Astrocyte (in vitro differentiated cells and primary cell): ENCODE data around the gene GOLGA6A. TPM values are rescaled to one million over a fixed set of nuclear protein-coding genes. Genes with fewer than 3 reads are reported as not detected.

Source experiments
- DNase-seq: peaks from one replicate; pipeline ENCODE4 v3.0.0-alpha.2; 2010; ENCODE audit warnings: low read depth
- FAIRE-seq: peaks from 2 replicates; lab custom pipeline; 2011; peaks lifted over from hg19 to GRCh38; lab: Jason Lieb, UNC
- H2AFZ ChIP-seq: 2 replicates; pipeline ENCODE4 v1.6.0; 2012; ENCODE audit warnings: low read depth, low read length, inconsistent platforms
- H3K27ac ChIP-seq: 2 replicates; pipeline ENCODE4 v1.5.1; 2011; ENCODE audit warnings: low read depth, low read length, inconsistent platforms
- H3K27me3 ChIP-seq: 2 replicates; pipeline ENCODE4 v1.6.0; 2011; ENCODE audit warnings: low read length, inconsistent platforms; ENCODE audit not compliant: insufficient read depth
- H3K36me3 ChIP-seq: 2 replicates; pipeline ENCODE4 v1.5.1; 2011; ENCODE audit warnings: low read length, inconsistent platforms; ENCODE audit not compliant: insufficient read depth
- H3K4me1 ChIP-seq: 2 replicates; pipeline ENCODE4 v1.5.1; 2011; ENCODE audit warnings: low read length, inconsistent platforms; ENCODE audit not compliant: insufficient read depth
- H3K4me2 ChIP-seq: 2 replicates; pipeline ENCODE4 v1.6.0; 2012; ENCODE audit warnings: low read length, inconsistent platforms
- H3K4me3 ChIP-seq: 2 replicates; pipeline ENCODE4 v1.5.1; 2011; ENCODE audit warnings: low read depth, mild to moderate bottlenecking, low read length, inconsistent platforms; ENCODE audit not compliant: insufficient read depth
- H3K79me2 ChIP-seq: 2 replicates; pipeline ENCODE4 v1.6.0; 2012; ENCODE audit warnings: mild to moderate bottlenecking, low read length, inconsistent platforms; ENCODE audit not compliant: insufficient read depth
- H3K9ac ChIP-seq: 2 replicates; pipeline ENCODE4 v1.6.0; 2012; ENCODE audit warnings: mild to moderate bottlenecking, low read length, inconsistent platforms
- H3K9me3 ChIP-seq: 2 replicates; pipeline ENCODE4 v1.5.1; 2012; ENCODE audit warnings: low read depth, mild to moderate bottlenecking, low read length, inconsistent platforms; ENCODE audit not compliant: insufficient read depth
- H4K20me1 ChIP-seq: 2 replicates; pipeline ENCODE4 v1.6.0; 2012; ENCODE audit warnings: low read length, inconsistent platforms; ENCODE audit not compliant: insufficient read depth
- H3K27ac Mint-ChIP-seq: one replicate; pipeline ENCODE4 v1.8.0; 2021; ENCODE audit warnings: mild to moderate bottlenecking, mixed read lengths; ENCODE audit not compliant: unreplicated experiment
- H3K27me3 Mint-ChIP-seq: one replicate; pipeline ENCODE4 v1.8.0; 2021; ENCODE audit warnings: low read depth, mixed read lengths; ENCODE audit not compliant: unreplicated experiment
- H3K36me3 Mint-ChIP-seq: one replicate; pipeline ENCODE4 v1.8.0; 2021; ENCODE audit warnings: low read depth, mixed read lengths; ENCODE audit not compliant: unreplicated experiment
- H3K4me1 Mint-ChIP-seq: one replicate; pipeline ENCODE4 v1.8.0; 2021; ENCODE audit warnings: low read depth, mixed read lengths; ENCODE audit not compliant: unreplicated experiment
- H3K4me3 Mint-ChIP-seq: one replicate; pipeline ENCODE4 v1.8.0; 2021; ENCODE audit warnings: mild to moderate bottlenecking, moderate library complexity, mixed read lengths; ENCODE audit not compliant: unreplicated experiment
- H3K9me3 Mint-ChIP-seq: one replicate; pipeline ENCODE4 v1.8.0; 2021; ENCODE audit warnings: mild to moderate bottlenecking, mixed read lengths; ENCODE audit not compliant: unreplicated experiment
- EZH2 ChIP-seq: IDR thresholded peaks from 2 replicates; pipeline ENCODE4 v1.6.1; 2012; ENCODE audit warnings: mild to moderate bottlenecking, low read length, inconsistent platforms; ENCODE audit not compliant: insufficient read depth
- total RNA-seq: library from RNA; stranded (reverse); gene quantifications from 2 replicates; pipeline ENCODE4 v1.2.1, GENCODE V29; 2021
- TF ChIP-seq, protein P1 (sequence below): IDR thresholded peaks from 2 replicates; pipeline ENCODE4 v1.5.1; 2011; ENCODE audit warnings: low read depth, mild to moderate bottlenecking, inconsistent platforms, low read length, moderate library complexity; ENCODE audit not compliant: insufficient read depth

GOLGA6A gene
- total RNA-seq, 1 donor from 2014 or later = 0.30 TPM

DNA sequence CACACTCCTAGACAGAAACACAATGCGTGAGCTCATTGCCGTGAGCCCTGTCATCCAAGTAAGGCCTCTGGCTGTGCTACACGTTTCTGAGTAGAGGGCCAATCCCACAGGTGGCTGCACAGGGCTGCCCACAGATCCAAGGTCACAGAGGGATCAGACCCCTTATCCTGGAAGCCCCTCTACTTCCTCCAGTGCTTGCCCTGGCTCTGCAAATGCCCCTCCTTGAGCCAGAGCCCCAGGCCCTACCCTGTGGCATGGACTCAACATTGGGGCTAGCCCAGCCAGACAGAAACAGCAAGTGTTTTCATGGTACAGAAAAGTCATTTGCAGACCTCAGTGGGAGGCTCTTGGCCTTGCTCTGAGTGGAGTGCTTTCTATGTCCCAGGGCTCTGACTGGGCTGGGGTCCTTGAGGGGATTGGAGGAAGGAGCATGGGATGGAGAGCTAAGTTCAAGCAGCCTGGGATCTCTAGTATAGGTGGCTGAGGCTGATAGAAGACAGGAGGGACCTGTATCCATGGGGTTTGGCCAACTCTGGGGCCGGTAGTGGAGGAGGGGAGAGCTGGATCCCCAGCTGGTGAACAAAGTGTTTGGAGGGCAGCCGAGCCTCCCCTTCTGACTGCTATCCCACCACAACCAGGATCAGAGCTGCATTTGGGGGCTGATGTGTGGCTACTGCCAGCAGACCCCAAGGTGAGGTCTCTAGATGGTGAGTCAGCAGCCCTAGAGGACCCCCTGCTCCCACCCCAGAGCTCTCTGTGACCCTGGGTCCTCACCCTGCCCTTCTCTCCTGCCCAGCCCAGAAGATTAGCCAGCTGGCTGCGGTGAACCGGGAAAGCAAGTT, 38.7 kb downstream of the GOLGA6A start:
- Histone ChIP-seq H3K9me3 (no peaks in the 10 kb centered on the region), H3K4me2 (no peak overlapping the region), H3K27me3 (no peaks in the 10 kb centered on the region), H3K36me3 (no peaks in the 10 kb centered on the region), H3K79me2 (no peaks in the 10 kb centered on the region), H3K4me3 (no peak overlapping the region), H3K27ac (no peak overlapping the region), H3K9ac (no peak overlapping the region), H4K20me1 (no peaks in the 10 kb centered on the region), H3K4me1 (peaks cover 26% of the 10 kb centered on the region), H2AFZ (no peak overlapping the region)
- Mint-ChIP-seq H3K27me3 (peaks cover 2% of the 10 kb centered on the region), H3K36me3 (peaks cover 20% of the 10 kb centered on the region), H3K9me3 (no peaks in the 10 kb centered on the region), H3K4me1 (peaks cover 27% of the 10 kb centered on the region), H3K27ac (no peak overlapping the region), H3K4me3 (no peak overlapping the region)
- TF ChIP-seq EZH2 = no peak
- TF ChIP-seq, protein P1, sequence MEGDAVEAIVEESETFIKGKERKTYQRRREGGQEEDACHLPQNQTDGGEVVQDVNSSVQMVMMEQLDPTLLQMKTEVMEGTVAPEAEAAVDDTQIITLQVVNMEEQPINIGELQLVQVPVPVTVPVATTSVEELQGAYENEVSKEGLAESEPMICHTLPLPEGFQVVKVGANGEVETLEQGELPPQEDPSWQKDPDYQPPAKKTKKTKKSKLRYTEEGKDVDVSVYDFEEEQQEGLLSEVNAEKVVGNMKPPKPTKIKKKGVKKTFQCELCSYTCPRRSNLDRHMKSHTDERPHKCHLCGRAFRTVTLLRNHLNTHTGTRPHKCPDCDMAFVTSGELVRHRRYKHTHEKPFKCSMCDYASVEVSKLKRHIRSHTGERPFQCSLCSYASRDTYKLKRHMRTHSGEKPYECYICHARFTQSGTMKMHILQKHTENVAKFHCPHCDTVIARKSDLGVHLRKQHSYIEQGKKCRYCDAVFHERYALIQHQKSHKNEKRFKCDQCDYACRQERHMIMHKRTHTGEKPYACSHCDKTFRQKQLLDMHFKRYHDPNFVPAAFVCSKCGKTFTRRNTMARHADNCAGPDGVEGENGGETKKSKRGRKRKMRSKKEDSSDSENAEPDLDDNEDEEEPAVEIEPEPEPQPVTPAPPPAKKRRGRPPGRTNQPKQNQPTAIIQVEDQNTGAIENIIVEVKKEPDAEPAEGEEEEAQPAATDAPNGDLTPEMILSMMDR = no peak
- FAIRE-seq = no peak
- no peak for DNase-seq

DNA sequence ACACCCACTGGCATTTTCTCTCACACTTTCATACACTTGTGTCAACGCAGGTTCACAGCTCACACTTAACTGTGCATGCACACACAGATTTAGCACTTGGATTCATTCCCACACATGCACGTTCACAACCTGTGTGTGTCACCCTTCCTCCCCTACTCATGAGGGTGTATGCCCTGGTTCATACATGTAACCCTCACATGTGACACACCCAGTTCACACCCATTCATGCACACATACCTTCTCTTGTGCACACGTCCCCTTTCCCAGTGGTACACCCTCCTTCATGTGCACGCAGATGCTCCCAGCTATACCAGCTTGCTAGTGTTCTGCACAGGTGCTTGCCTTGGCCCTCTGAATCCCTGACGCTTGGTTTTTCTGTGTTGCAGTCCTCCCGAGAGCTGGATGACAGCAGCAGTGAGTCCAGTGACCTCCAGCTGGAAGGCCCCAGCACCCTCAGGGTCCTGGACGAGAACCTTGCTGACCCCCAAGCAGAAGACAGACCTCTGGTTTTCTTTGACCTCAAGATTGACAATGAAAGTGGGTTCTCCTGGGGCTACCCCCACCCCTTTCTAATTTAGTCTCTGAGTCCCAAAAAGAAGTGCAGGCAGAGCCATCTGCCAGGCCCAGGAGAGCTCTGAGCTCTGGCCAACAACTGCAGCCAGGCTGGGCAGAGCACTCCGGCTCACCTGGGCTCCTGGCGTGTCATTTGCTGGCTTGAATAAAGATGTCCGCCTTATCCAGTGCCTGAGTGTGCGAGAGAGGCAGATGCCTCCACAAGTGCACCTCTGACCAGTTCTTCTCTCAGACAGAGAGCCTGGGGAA, 39.5 kb downstream of the GOLGA6A start:
- no peak overlapping the region for H3K27ac ChIP-seq
- H3K9me3 ChIP-seq = no peaks in the 10 kb centered on the region
- no peaks in the 10 kb centered on the region for H3K79me2 ChIP-seq
- no peak overlapping the region for H3K4me3 ChIP-seq
- no peak overlapping the region for H3K4me3 Mint-ChIP-seq
- no peaks in the 10 kb centered on the region for H3K9me3 Mint-ChIP-seq
- H3K27ac Mint-ChIP-seq = no peak overlapping the region
- peaks cover 31% of the 10 kb centered on the region for H3K4me1 Mint-ChIP-seq
- no peak overlapping the region for H2AFZ ChIP-seq
- H3K9ac ChIP-seq = no peak overlapping the region
- no peaks in the 10 kb centered on the region for H4K20me1 ChIP-seq
- TF ChIP-seq EZH2 = no peak
- TF ChIP-seq, protein P1 = no peak
- H3K4me1 ChIP-seq = peaks cover 29% of the 10 kb centered on the region
- DNase-seq (no peak), FAIRE-seq (no peak)
- peaks cover 23% of the 10 kb centered on the region for H3K36me3 Mint-ChIP-seq
- peaks cover 2% of the 10 kb centered on the region for H3K27me3 Mint-ChIP-seq
- no peaks in the 10 kb centered on the region for H3K27me3 ChIP-seq
- H3K4me2 ChIP-seq = no peak overlapping the region
- no peaks in the 10 kb centered on the region for H3K36me3 ChIP-seq
